ENCODE data around the gene FREM3. TPM values are rescaled to one million over a fixed set of nuclear protein-coding genes. Genes with fewer than 3 reads are reported as not detected.

FREM3 gene
- total RNA-seq, 4 donors from 2014 or later = not detected

DNA sequence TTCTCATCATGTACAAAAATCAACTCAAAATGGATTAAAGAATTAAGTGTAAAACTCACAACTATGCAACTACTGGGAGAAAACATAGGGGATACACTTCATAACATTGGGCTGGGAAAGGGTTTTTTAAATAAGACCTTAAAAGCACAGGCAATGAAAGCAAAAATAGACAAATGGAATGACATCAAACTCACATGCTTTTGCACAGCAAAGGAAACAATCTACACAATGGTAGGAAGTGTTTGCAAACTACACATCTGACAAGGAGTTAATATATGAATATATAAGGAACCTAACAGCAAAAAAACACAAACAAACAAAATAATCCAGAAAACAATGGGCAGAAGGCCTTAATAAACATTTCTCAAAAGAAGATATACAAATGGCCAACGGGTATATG, 57.9 kb downstream of the FREM3 start:
- no peaks in the 10 kb centered on the region for H3K9me3 ChIP-seq
- H3K4me1 ChIP-seq = no peaks in the 10 kb centered on the region
- TF ChIP-seq, protein P1, sequence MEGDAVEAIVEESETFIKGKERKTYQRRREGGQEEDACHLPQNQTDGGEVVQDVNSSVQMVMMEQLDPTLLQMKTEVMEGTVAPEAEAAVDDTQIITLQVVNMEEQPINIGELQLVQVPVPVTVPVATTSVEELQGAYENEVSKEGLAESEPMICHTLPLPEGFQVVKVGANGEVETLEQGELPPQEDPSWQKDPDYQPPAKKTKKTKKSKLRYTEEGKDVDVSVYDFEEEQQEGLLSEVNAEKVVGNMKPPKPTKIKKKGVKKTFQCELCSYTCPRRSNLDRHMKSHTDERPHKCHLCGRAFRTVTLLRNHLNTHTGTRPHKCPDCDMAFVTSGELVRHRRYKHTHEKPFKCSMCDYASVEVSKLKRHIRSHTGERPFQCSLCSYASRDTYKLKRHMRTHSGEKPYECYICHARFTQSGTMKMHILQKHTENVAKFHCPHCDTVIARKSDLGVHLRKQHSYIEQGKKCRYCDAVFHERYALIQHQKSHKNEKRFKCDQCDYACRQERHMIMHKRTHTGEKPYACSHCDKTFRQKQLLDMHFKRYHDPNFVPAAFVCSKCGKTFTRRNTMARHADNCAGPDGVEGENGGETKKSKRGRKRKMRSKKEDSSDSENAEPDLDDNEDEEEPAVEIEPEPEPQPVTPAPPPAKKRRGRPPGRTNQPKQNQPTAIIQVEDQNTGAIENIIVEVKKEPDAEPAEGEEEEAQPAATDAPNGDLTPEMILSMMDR (IDR thresholded peaks at IDR 0.05) = no peak
- no peak for TF ChIP-seq POLR2A (IDR thresholded peaks at IDR 0.05)
- H3K27me3 ChIP-seq = no peaks in the 10 kb centered on the region
- H3K27ac ChIP-seq = no peak overlapping the region
- no peak overlapping the region for H3K4me3 ChIP-seq
- DNase-seq = no peak
- intact Hi-C loops (cut with DNase I) = no loop called here
- WGBS, 2 donors = 63 to 70% methylated on average over 1 of the region's 1 CpG
- H3K36me3 ChIP-seq = no peaks in the 10 kb centered on the region

DNA sequence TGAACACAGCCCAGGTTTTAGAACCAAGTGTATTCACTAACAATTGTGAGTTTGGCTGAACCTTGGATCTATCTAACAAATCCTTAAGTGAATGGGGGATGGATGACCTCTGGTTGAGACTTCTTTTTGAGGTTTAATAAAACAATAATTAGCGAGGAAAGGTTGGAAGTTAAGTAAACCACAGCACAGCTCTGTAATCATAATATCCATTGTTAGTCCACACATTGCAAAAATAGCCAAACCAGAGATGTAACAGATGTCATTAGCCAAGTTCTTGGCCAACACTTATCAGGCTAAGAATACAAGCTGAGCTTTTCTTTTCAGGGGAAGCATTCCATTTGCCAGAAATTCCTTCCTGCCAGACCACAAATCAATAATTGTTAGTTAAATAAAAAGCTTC, 59.1 kb downstream of the FREM3 start:
- Histone ChIP-seq H3K9me3 (no peaks in the 10 kb centered on the region), H3K36me3 (no peaks in the 10 kb centered on the region), H3K27ac (no peak overlapping the region), H3K27me3 (no peaks in the 10 kb centered on the region), H3K4me3 (no peak overlapping the region), H3K4me1 (no peaks in the 10 kb centered on the region)
- WGBS, 2 donors = 27 to 40% methylated on average over 1 of the region's 1 CpG
- intact Hi-C loops (cut with DNase I) = no loop called here
- no peak for DNase-seq
- TF ChIP-seq, protein P1 (IDR thresholded peaks at IDR 0.05) = no peak
- TF ChIP-seq POLR2A (IDR thresholded peaks at IDR 0.05) = no peak

DNA sequence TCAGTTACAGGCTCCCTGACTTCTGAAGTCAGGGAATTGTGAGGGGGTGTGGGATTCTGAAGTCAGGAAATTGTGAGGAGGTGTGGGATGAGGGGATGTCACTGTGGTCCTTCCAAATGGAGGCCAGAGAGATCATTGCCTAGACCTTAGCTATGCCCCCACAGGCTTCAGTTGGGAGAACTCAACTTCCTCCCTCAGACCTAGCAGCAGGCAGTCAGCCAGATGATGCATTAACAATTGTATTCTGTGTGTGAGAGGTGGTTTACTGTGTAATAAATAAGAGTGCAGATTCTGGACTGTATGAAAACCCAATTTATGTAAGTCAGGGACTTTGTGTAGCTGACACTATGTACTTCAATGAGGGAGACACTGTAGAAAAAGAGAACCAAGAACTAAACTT, 65.7 kb downstream of the FREM3 start:
- no peak overlapping the region for H3K27ac ChIP-seq
- DNase-seq = no peak
- H3K27me3 ChIP-seq = no peaks in the 10 kb centered on the region
- no peaks in the 10 kb centered on the region for H3K36me3 ChIP-seq
- H3K9me3 ChIP-seq = no peaks in the 10 kb centered on the region
- no peaks in the 10 kb centered on the region for H3K4me1 ChIP-seq
- H3K4me3 ChIP-seq = no peak overlapping the region
- intact Hi-C loops (cut with DNase I) = no loop called here
- no peak for TF ChIP-seq POLR2A (IDR thresholded peaks at IDR 0.05)
- TF ChIP-seq, protein P1 (IDR thresholded peaks at IDR 0.05) = no peak

DNA sequence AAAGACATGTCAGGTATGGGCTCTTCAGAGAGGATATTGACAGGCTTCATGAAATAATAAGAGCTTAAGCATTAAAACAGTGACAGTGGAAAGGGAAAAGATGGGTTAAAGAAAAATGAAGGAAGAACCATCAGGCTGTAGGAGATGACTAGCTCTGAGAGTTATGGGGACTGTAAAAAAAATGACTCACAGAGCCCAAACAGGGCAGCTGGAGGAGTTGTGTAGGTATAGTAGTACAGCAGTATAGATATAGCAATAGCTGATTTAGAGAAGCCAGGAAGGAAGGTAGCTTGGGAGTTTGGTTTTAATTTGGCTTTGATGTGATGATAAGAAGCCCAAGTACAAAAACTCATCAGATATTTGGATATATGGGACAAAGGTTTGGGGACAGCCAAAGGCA, 66.6 kb downstream of the FREM3 start:
- Histone ChIP-seq H3K9me3 (no peaks in the 10 kb centered on the region), H3K36me3 (no peaks in the 10 kb centered on the region), H3K27me3 (no peaks in the 10 kb centered on the region), H3K4me1 (no peaks in the 10 kb centered on the region), H3K27ac (no peak overlapping the region), H3K4me3 (no peak overlapping the region)
- no peak for DNase-seq
- intact Hi-C loops (cut with DNase I) = no loop called here
- no peak for TF ChIP-seq POLR2A (IDR thresholded peaks at IDR 0.05)
- TF ChIP-seq, protein P1 (IDR thresholded peaks at IDR 0.05) = no peak

DNA sequence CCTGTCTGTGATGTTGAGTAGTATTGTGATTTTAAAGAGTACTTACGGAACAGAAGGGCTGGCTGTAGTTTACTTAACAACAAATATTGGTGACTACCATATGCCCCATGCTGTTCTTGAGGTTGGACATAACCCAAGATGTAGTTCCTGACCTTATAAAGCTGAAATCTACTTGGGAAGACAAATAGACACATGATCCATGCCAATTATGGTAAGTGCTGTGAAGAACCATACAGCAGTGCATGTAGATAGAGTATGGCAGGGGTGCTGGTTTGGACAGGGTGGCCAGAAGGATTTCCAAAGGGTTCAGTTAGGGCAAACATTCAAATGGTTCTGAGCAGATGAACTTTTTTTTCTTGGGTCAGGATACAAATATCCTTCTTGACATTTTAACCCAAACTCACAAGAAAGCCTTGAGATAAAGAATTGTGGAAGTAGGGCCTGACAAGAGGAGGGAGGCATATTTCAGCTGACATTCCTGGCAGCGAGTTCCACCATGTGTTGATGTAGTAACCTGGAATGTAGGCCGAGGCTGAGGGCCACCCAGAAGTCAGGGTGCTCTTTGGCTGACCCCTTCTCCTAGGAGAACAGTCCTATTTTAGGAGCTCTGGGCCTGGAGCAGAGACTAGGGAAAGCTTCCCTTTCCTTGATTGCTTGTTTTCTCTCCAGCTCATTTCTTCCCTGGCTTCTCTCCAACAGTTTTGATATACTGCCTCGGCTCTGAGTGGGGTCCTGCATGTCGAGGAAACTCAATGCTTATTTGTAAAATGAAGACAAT, 74.2 kb downstream of the FREM3 start:
- intact Hi-C loops (cut with DNase I) = no loop called here
- no peaks in the 10 kb centered on the region for H3K27me3 ChIP-seq
- DNase-seq = no peak

More for the DNA sequence above, 74.2 kb downstream of the FREM3 start:
- Histone ChIP-seq H3K36me3 (no peaks in the 10 kb centered on the region), H3K27ac (peak overlapping the region in 1 of 4 donors; percentile 21), H3K4me3 (no peak overlapping the region), H3K9me3 (no peaks in the 10 kb centered on the region), H3K4me1 (peaks cover 0 to 10% (median 0%) of the 10 kb centered on the region in 3 donors)
- TF ChIP-seq POLR2A (IDR thresholded peaks at IDR 0.05) = no peak
- TF ChIP-seq, protein P1 (IDR thresholded peaks at IDR 0.05) = no peak
- 34 to 42% methylated on average over 5 of the region's 5 CpGs for WGBS, 2 donors
